ENCODE measurements around the gene NUAK1. TPM values are rescaled to one million over a fixed set of nuclear protein-coding genes. Genes with fewer than 3 reads are reported as not detected.

Gene NUAK1
- total RNA-seq, 1 experiment from 2014 or later, result 2.6 TPM

GRCh38 chr12:106150555-106150954 lies 11.8 kb upstream of the NUAK1 start:
- POLR2A ChIA-PET, result interaction anchor here (0.6 to 1.3 kb wide), 2 partner anchors 46 to 747 kb away, joined by 3 to 4 read pairs; no protein-coding TSS in a partner anchor
- Mint-ChIP-seq H3K36me3 (ENCODE audit: insufficient read depth, unreplicated experiment) (no peaks in the 10 kb centered on the region), H3K9me3 (ENCODE audit: unreplicated experiment) (no peaks in the 10 kb centered on the region), H3K27me3 (ENCODE audit: insufficient read depth, unreplicated experiment) (no peaks in the 10 kb centered on the region), H3K27ac (ENCODE audit: low read depth, unreplicated experiment) (no peak overlapping the region), H3K4me3 (ENCODE audit: unreplicated experiment) (no peak overlapping the region), H3K4me1 (ENCODE audit: insufficient read depth, unreplicated experiment) (no peaks in the 10 kb centered on the region)
- no peak for DNase-seq (ENCODE audit: unreplicated experiment)
- no TSS peak for BruUV-seq (replicated peaks)
- CTCF ChIA-PET, result interaction anchor here (0.6 to 4.3 kb wide), 12 partner anchors 10 to 1028 kb away, joined by 3 to 46 read pairs (median 5); partner anchors contain the start of gene NUAK1
- TF ChIP-seq CTCF (IDR thresholded peaks at IDR 0.05; ENCODE audit: unreplicated experiment), result no peak
- intact Hi-C loops (cut with micrococcal nuclease), result no loop called here

GRCh38 chr12:106149096-106149784 lies 10.5 kb upstream of the NUAK1 start:
- intact Hi-C loops (cut with micrococcal nuclease), result loop anchor here (1.0 kb wide), 1 partner anchor 729 kb away; no protein-coding TSS in a partner anchor
- DNase-seq (ENCODE audit: unreplicated experiment), result peak; percentile 57
- Mint-ChIP-seq H3K27me3 (ENCODE audit: insufficient read depth, unreplicated experiment) (no peaks in the 10 kb centered on the region), H3K9me3 (ENCODE audit: unreplicated experiment) (no peaks in the 10 kb centered on the region), H3K4me3 (ENCODE audit: unreplicated experiment) (no peak overlapping the region), H3K36me3 (ENCODE audit: insufficient read depth, unreplicated experiment) (no peaks in the 10 kb centered on the region), H3K27ac (ENCODE audit: low read depth, unreplicated experiment) (no peak overlapping the region), H3K4me1 (ENCODE audit: insufficient read depth, unreplicated experiment) (no peaks in the 10 kb centered on the region)
- BruUV-seq (replicated peaks), result no TSS peak
- ChIA-PET POLR2A (interaction anchor here (0.6 to 1.5 kb wide), 10 partner anchors 10 to 729 kb away, joined by 3 to 6 read pairs (median 4); partner anchors contain the start of gene NUAK1), CTCF (interaction anchor here (0.5 to 4.3 kb wide), 44 partner anchors 8 to 1081 kb away, joined by 3 to 46 read pairs (median 4); partner anchors contain the start of gene NUAK1)
- TF ChIP-seq CTCF (IDR thresholded peaks at IDR 0.05; ENCODE audit: unreplicated experiment), result peak; percentile 60

DNA sequence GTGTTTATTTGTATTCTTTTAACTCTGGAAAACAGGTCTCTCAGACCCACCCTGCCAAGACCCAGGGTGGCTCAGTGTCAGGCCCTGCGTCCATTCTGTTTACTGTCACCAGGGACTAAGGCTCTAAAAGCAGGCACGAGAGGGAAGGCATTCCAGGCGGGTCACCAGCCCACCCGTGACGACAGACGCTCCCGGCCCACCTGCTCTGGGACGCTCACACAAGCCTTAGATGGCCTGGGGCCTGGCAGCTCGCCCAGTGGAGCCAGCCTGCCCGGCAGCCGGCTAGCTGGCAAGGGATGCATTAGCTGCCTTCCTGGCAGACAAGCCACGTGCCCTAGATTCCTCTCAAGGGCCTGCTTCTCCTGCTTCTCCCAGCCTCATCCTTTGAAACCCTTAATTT lies 9.2 kb upstream of the NUAK1 start:
- no TSS peak for BruUV-seq (replicated peaks)
- TF ChIP-seq CTCF (IDR thresholded peaks at IDR 0.05; ENCODE audit: unreplicated experiment), result no peak
- H3K4me1 Mint-ChIP-seq (ENCODE audit: insufficient read depth, unreplicated experiment), result no peaks in the 10 kb centered on the region
- H3K4me3 Mint-ChIP-seq (ENCODE audit: unreplicated experiment), result no peak overlapping the region
- no peak overlapping the region for H3K27ac Mint-ChIP-seq (ENCODE audit: low read depth, unreplicated experiment)
- no peaks in the 10 kb centered on the region for H3K27me3 Mint-ChIP-seq (ENCODE audit: insufficient read depth, unreplicated experiment)
- ChIA-PET CTCF (interaction anchor here (0.6 to 4.3 kb wide), 20 partner anchors 9 to 737 kb away, joined by 3 to 46 read pairs (median 5); partner anchors contain the start of gene NUAK1), POLR2A (interaction anchor here (1.3 to 1.5 kb wide), 3 partner anchors 9 to 728 kb away, joined by 3 to 6 read pairs (median 5); partner anchors contain the start of gene NUAK1)
- intact Hi-C loops (cut with micrococcal nuclease), result no loop called here
- no peaks in the 10 kb centered on the region for H3K36me3 Mint-ChIP-seq (ENCODE audit: insufficient read depth, unreplicated experiment)
- no peaks in the 10 kb centered on the region for H3K9me3 Mint-ChIP-seq (ENCODE audit: unreplicated experiment)
- DNase-seq (ENCODE audit: unreplicated experiment), result no peak

DNA sequence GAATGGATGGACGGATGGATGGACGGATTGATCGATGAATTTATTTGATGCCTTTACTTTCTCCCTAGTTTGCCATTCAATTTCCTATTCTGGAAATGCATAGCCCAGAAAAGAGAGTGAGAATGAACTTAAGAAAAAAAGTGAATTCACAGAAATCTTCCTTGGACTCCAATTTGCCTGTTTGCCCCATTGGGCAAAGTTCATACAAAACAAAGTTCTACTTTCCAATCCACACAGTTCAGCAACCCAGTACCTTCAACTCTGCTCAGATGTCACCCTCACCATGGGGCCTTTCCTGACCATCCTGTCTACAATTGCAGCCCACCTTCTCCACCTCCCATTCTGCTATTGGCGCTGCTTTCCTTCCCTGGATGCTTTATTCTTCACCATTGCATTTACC lies 8.2 kb upstream of the NUAK1 start:
- DNase-seq (ENCODE audit: unreplicated experiment), result no peak
- no peaks in the 10 kb centered on the region for H3K36me3 Mint-ChIP-seq (ENCODE audit: insufficient read depth, unreplicated experiment)
- no peak overlapping the region for H3K27ac Mint-ChIP-seq (ENCODE audit: low read depth, unreplicated experiment)
- BruUV-seq (replicated peaks), result no TSS peak
- CTCF ChIA-PET, result interaction anchor here (0.6 to 3.0 kb wide), 3 partner anchors 10 to 773 kb away, joined by 3 to 24 read pairs (median 3); no protein-coding TSS in a partner anchor
- H3K27me3 Mint-ChIP-seq (ENCODE audit: insufficient read depth, unreplicated experiment), result no peaks in the 10 kb centered on the region
- no peak overlapping the region for H3K4me3 Mint-ChIP-seq (ENCODE audit: unreplicated experiment)
- no peaks in the 10 kb centered on the region for H3K9me3 Mint-ChIP-seq (ENCODE audit: unreplicated experiment)
- POLR2A ChIA-PET, result no interaction called here
- H3K4me1 Mint-ChIP-seq (ENCODE audit: insufficient read depth, unreplicated experiment), result no peaks in the 10 kb centered on the region
- intact Hi-C loops (cut with micrococcal nuclease), result no loop called here
- no peak for TF ChIP-seq CTCF (IDR thresholded peaks at IDR 0.05; ENCODE audit: unreplicated experiment)
